NCI-H146 treated with DMSO at 0.1 percent for 48 hours (cell line): ENCODE data around the gene DDB1.
A peak's percentile ranks its signal among the peaks of the same experiment; 100 is the strongest.

Experiments used
- DNase-seq: peaks from one replicate; lab custom pipeline; 2025; ENCODE audit not compliant: unreplicated experiment; lab: John Stamatoyannopoulos, UW

The DDB1 gene

DNA sequence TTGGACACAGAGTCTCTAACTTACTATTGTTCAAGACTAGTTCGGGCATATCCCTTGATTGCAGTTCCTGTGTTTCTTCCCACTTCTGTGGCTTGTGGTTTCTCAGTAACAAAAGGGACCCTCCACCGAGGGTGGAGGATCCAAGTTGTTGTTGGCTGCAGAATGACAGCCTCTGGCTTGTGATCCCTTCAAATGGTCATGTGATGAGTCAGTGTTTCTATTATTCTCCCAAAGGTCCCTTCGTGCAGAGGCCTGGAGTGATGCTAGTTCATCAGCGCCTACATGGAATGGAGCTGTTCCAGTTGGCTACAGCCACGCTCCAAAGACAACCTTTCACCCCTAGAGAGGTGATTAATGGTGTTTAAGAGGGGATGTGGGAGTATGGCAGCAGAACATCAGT is 35.2 kb downstream of the DDB1 start:
- no peak for DNase-seq

GRCh38 chr11:61297341-61297740 is 35.6 kb downstream of the DDB1 start:
- DNase-seq, result no peak

- no peak for DNase-seq
These were observed 37.3 kb downstream of the DDB1 start for GRCh38 chr11:61295596-61295926.

GRCh38 chr11:61294717-61295595 is 37.9 kb downstream of the DDB1 start, which contains the start of gene VWCE:
TSS of gene VWCE (minus strand) at chr11:61295316. CDS start at chr11:61295037, 279 bp downstream.
- DNase-seq, result peak; percentile 58

DNA sequence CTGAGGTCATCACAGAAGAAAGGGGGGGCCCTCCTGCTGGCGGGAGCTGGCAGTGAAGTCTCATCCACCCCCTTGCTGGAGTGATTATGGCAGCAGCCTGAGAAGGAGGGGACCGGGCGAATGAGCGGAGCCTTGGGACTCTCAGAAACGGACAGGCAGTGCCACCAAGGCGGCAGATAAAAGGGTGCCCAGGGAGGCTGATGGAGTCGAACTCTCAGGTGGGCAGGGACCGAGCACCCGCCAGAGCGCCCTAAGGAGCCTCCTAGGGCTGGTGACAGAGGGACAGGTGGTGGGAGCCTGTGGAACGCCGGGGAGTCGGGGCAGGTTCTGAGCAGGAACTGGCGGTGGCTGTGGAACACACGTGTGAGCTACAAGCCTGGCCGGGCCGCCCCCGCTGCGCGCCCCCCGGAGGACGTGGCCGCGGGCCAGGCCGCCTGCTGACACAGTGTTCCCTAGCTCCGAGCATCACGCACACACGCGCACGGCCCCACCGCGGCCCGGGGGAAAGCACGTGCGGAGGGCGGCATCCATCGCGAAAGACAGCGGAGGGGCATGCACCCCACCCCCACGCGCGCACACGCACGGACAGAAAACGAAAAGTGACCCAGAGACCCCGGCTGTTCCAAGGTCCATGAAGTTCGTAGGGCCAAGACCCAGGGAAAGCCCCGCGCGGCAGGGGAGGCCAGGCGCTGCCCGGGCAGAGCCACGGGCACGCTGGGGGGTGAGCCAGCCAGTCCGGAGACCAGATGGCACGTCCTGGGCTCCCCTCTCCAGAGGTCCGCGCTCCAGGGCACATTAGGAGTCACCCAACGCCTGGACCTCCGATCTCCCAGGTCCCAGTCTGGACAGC is 38.8 kb downstream of the DDB1 start:
- peak; percentile 58 for DNase-seq

GRCh38 chr11:61292356-61292755 is 40.5 kb downstream of the DDB1 start:
- DNase-seq, result no peak

- DNase-seq, result no peak
These were observed 41.8 kb downstream of the DDB1 start for GRCh38 chr11:61290905-61291690.

DNA sequence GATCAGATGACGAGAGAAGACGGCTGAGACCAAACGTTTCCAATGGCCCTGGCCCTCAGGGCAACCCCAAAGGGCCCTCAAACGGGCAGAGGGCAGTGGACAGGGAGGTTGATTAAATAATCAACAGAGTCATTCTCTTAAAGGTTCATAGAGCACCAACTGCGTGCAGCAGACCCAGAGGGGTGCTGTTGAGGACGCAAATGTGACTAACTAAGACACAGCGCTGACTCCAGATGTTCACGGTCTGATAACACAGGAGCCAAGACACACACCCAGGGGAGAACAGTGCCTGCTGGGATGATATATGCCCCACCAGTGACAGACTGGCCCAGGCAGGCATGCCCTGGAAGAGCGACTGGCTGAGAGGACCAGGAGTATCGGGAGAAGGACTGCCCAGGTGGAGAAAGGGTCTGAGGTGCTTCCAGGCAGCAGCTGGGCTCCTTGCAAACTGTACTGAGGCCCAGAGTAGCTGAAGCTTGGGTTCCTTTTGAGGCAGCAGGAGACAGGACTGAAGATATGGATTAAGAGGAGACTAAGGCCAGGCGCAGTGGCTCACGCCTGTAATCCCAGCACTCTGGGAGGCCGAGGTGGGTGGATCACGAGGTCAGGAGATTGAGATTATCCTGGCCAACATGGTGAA is 45.4 kb downstream of the DDB1 start:
- no peak for DNase-seq

DNA sequence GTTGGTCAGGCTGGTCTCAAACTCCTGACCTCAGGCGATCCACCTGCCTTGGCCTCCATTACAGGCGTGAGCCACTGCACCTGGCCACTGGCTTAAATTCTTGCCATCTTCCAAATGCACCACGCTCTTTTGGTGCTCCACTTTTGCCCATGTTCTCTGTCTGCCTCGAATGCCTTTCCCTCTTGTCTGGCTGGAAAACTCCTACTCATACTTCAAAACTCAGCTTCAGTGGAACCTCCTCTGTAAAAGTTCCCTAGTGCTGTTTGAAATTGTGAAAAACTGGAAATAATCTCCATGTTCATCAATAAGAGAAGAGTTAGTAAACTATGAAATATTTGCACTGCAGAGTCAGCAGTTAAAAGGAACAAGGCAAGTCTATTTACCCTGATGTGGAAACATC is 49.3 kb downstream of the DDB1 start:
- DNase-seq, result no peak

- peak; percentile 56 for DNase-seq
These were observed 51.2 kb downstream of the DDB1 start for GRCh38 chr11:61281581-61282250.

- peak; percentile 56 for DNase-seq
These were observed 51.9 kb downstream of the DDB1 start for GRCh38 chr11:61280883-61281580.

- DNase-seq, result no peak
These were observed 52.8 kb downstream of the DDB1 start for GRCh38 chr11:61279934-61280659.

DNA sequence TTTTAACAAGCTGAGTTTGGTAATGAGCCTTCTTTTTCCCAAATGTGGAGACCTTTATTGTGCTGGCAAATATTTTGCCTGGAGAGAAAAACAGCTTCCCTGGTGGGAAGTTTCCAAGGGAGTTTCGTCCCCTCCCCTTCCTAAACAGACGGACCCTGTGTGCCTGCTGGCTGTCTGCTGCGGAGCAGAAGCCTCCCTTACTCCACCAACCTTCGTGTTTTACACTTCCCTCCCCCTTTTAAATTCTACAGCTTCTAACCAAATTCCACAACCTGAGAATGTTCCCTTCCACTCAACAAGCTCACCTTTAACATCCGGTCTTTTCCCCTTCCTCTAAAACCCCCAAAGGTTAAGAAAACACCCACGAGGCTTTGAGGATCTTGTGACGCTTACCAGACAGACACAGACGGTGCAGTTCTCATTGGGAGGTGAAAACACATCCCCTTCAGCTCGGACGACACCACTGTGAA is 54.9 kb downstream of the DDB1 start:
- DNase-seq, result no peak

- DNase-seq, result no peak
These were observed 55.5 kb downstream of the DDB1 start for GRCh38 chr11:61277186-61278000.

GRCh38 chr11:61275191-61275590 is 57.7 kb downstream of the DDB1 start:
- DNase-seq, result no peak

- DNase-seq, result no peak
These were observed 58.8 kb downstream of the DDB1 start for GRCh38 chr11:61274084-61274483.

DNA sequence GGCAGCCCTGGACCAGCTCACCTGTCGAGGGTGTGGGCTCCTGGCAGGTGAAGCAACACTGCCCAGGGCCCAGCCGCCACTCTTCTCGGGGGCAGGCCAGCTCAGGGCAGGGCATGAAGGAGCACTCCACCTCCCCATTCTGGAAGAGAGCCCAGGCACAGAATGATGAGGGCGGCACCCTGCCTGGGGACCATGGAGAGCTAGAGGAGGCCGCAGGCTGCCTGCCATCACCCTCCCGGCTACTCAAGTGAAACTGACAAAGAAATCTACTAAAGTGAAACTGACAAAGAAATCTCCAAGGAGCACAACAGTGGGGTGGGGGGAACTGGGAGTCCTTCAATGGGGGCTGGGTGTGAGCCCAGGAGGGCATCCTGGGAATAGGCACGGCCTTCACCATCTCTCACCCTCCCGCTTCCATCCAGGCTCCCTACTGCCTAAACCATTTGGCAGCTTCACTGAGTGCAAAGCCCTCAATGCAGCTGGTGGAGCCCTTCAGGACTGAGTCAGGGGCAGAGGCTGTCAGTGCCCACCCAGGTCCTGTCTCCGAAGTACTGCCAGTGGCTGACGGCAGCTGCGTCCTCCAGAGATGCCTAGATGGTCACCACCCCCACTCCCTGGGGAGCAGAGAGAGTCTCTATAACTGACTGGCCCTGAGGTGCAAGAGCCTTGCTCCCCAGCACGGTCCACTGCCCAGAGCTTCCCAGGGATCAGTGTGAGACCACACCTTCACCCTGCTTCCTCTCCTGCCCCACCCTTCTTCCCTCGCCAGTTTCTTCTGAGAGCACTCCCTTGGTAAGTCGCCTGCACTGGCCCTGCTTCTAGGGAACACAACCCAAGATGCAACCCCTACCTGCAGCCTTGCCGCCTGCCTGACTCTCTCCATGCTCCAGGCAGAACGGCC is 59.5 kb downstream of the DDB1 start:
- DNase-seq, result no peak
